ENCODE results near the gene EIF4G3. TPM values are rescaled to one million over a fixed set of nuclear protein-coding genes. Genes with fewer than 3 reads are reported as not detected.

EIF4G3 gene
- total RNA-seq, 4 donors from 2014 or later: 24.4 to 57.0 (median 27.9) TPM

DNA sequence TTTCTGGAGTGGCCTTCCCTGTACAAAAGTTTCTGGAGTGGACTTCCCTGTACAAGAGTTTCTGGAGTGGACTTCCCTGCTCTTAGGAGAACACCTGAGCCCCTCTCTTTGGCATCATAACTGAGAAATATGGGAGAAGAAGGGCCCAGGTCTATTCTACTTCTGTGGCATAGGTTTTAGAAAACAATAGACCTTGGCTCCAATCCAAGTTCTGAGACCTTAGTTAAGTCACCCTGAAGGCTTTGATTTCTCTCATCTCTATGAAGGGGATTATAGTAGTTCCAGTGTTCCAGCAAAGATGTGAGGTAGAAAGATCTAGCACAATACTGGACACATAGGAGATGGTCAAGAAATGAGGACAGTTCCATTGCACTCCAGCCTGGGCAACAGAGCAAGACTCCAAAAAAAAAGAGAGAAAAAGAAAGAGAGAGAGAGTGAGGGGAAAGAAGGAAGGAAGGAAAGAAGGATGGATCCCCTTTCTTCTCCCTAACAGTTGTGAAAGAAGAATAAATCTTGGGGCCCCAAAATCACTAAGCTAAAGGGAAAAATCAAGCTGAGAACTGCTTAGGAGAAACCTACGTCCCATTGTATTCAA is 13.3 kb upstream of the EIF4G3 start:
- peak in 1 of 2 donors; percentile 17 for DNase-seq (ENCODE audit: low spot score in 2 of 2)
- intact Hi-C loops (cut with DNase I; ENCODE audit: low total_unique reads): loop anchor here (10.0 kb wide), 3 partner anchors 205 to 665 kb away; no protein-coding TSS in a partner anchor
- WGBS, 2 donors: 84 to 97% methylated on average over 1 of the region's 1 CpG
- no peak overlapping the region for H3K4me3 ChIP-seq (ENCODE audit: low read depth, poor library complexity, severe bottlenecking)
- TF ChIP-seq POLR2A (IDR thresholded peaks at IDR 0.05) (no peak), CTCF (IDR thresholded peaks at IDR 0.05) (no peak)

GRCh38 chr1:21189421-21189820 is 12.7 kb upstream of the EIF4G3 start:
- intact Hi-C loops (cut with DNase I; ENCODE audit: low total_unique reads): no loop called here
- TF ChIP-seq CTCF (IDR thresholded peaks at IDR 0.05) (no peak), POLR2A (IDR thresholded peaks at IDR 0.05) (no peak)
- WGBS, 2 donors: 46 to 55% methylated on average over 3 of the region's 3 CpGs
- DNase-seq (ENCODE audit: low spot score in 2 of 2): no peak
- no peak overlapping the region for H3K4me3 ChIP-seq (ENCODE audit: low read depth, poor library complexity, severe bottlenecking)

- H3K4me3 ChIP-seq (ENCODE audit: low read depth, poor library complexity, severe bottlenecking): no peak overlapping the region
- DNase-seq (ENCODE audit: low spot score in 2 of 2): no peak
- intact Hi-C loops (cut with DNase I; ENCODE audit: low total_unique reads): no loop called here
- TF ChIP-seq CTCF (IDR thresholded peaks at IDR 0.05) (no peak), POLR2A (IDR thresholded peaks at IDR 0.05) (no peak)
- 42 to 57% methylated on average over 3 of the region's 3 CpGs for WGBS, 2 donors
Observed at GRCh38 chr1:21188235-21188634, 11.5 kb upstream of the EIF4G3 start.

- TF ChIP-seq CTCF (IDR thresholded peaks at IDR 0.05) (no peak), POLR2A (IDR thresholded peaks at IDR 0.05) (no peak)
- intact Hi-C loops (cut with DNase I; ENCODE audit: low total_unique reads): no loop called here
- H3K4me3 ChIP-seq (ENCODE audit: low read depth, poor library complexity, severe bottlenecking): no peak overlapping the region
- WGBS, 2 donors: 87 to 96% methylated on average over 5 of the region's 5 CpGs
- DNase-seq (ENCODE audit: low spot score in 2 of 2): peak in 1 of 2 donors; percentile 31
Observed at GRCh38 chr1:21185221-21185731, 8.6 kb upstream of the EIF4G3 start.

DNA sequence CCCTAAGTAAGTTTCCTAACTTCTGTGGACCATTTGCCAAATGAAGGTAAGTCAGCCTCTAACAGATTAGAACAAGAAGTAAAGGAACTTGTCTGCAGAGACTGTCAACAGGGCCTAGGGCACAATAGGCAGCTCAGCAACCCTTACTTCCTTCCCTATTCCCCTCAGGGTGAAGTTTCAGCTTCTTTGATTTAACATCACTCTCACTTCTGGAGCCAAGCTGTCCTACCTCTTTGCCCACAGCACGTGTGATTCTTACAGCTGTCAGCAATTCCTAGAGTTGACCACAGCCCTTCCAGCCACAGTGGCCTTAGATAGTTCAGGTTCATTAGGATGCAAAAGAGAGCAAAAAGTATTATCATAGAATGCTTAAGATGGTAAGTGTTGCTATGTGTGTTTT is 7.6 kb upstream of the EIF4G3 start:
- DNase-seq (ENCODE audit: low spot score in 2 of 2): peak in 1 of 2 donors; percentile 57
- WGBS, 2 donors: 33 to 35% methylated on average over 1 of the region's 1 CpG
- intact Hi-C loops (cut with DNase I; ENCODE audit: low total_unique reads): no loop called here
- TF ChIP-seq POLR2A (IDR thresholded peaks at IDR 0.05): no peak
- no peak for TF ChIP-seq CTCF (IDR thresholded peaks at IDR 0.05)
- H3K4me3 ChIP-seq (ENCODE audit: low read depth, poor library complexity, severe bottlenecking): no peak overlapping the region

Measured in lower leg skin (tissue), 4 donors.